22Rv1 (cell line): Measurements from ENCODE around the gene NOL3.

Experiments
- ZFX ChIP-seq: fragments of 450-650 bp; IDR thresholded peaks from 2 replicates; pipeline ENCODE4 v1.6.1; 2017; ENCODE audit warnings: antibody characterized with exemption, borderline replicate concordance
- TF ChIP-seq, protein P1 (sequence below): fragments of 450-650 bp; IDR thresholded peaks from 2 replicates; pipeline ENCODE4 v1.5.1; 2017; ENCODE audit warnings: mild to moderate bottlenecking

- TF ChIP-seq, protein P1, sequence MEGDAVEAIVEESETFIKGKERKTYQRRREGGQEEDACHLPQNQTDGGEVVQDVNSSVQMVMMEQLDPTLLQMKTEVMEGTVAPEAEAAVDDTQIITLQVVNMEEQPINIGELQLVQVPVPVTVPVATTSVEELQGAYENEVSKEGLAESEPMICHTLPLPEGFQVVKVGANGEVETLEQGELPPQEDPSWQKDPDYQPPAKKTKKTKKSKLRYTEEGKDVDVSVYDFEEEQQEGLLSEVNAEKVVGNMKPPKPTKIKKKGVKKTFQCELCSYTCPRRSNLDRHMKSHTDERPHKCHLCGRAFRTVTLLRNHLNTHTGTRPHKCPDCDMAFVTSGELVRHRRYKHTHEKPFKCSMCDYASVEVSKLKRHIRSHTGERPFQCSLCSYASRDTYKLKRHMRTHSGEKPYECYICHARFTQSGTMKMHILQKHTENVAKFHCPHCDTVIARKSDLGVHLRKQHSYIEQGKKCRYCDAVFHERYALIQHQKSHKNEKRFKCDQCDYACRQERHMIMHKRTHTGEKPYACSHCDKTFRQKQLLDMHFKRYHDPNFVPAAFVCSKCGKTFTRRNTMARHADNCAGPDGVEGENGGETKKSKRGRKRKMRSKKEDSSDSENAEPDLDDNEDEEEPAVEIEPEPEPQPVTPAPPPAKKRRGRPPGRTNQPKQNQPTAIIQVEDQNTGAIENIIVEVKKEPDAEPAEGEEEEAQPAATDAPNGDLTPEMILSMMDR = no peak
- TF ChIP-seq ZFX = no peak
Measured at GRCh38 chr16:67186550-67186950, 16.2 kb downstream of the NOL3 start.
